Measurements from ENCODE around the gene EYS.

Gene EYS

DNA sequence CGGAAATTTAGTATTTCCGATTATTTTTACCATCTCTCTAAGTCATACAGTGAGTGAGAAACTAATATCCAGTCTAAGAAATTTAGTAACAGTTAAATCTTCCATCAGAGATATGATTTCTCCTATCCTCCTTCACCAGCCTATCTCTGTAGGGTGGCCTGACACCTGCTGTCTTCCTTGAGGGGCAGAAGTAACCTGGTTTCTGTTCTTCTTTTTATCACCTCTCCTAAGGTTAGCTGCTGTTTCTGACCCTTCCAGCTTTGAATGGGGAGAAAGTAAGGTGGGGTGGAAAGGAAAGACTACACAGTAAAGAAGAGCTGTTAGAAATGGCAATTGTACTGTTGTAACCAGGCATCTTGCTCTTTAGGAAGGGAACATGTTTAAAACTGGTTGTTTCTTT, 1623.8 kb downstream of the EYS start:
- H3K4me1 ChIP-seq (ENCODE audit: low read depth, poor library complexity, severe bottlenecking): no peaks in the 10 kb centered on the region
- H3K36me3 ChIP-seq (ENCODE audit: insufficient read depth): no peaks in the 10 kb centered on the region
- no peak overlapping the region for H3K27ac ChIP-seq
- no peaks in the 10 kb centered on the region for H4K20me1 ChIP-seq (ENCODE audit: insufficient read depth)
- TF ChIP-seq, protein P1, sequence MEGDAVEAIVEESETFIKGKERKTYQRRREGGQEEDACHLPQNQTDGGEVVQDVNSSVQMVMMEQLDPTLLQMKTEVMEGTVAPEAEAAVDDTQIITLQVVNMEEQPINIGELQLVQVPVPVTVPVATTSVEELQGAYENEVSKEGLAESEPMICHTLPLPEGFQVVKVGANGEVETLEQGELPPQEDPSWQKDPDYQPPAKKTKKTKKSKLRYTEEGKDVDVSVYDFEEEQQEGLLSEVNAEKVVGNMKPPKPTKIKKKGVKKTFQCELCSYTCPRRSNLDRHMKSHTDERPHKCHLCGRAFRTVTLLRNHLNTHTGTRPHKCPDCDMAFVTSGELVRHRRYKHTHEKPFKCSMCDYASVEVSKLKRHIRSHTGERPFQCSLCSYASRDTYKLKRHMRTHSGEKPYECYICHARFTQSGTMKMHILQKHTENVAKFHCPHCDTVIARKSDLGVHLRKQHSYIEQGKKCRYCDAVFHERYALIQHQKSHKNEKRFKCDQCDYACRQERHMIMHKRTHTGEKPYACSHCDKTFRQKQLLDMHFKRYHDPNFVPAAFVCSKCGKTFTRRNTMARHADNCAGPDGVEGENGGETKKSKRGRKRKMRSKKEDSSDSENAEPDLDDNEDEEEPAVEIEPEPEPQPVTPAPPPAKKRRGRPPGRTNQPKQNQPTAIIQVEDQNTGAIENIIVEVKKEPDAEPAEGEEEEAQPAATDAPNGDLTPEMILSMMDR (conservative IDR thresholded peaks at IDR 0.05; ENCODE audit: low read depth, low read length): no peak
- H3K4me2 ChIP-seq: no peak overlapping the region
- no peak overlapping the region for H2AFZ ChIP-seq (ENCODE audit: low read depth)
- H3K9ac ChIP-seq: no peak overlapping the region
- no peaks in the 10 kb centered on the region for H3K27me3 ChIP-seq (ENCODE audit: insufficient read depth, low read depth)
- no peak overlapping the region for H3K4me3 ChIP-seq (IDR thresholded peaks at IDR 0.05; ENCODE audit: insufficient read depth, low read depth, low read length)
- no peaks in the 10 kb centered on the region for H3K79me2 ChIP-seq (ENCODE audit: insufficient read depth, low read depth)

DNA sequence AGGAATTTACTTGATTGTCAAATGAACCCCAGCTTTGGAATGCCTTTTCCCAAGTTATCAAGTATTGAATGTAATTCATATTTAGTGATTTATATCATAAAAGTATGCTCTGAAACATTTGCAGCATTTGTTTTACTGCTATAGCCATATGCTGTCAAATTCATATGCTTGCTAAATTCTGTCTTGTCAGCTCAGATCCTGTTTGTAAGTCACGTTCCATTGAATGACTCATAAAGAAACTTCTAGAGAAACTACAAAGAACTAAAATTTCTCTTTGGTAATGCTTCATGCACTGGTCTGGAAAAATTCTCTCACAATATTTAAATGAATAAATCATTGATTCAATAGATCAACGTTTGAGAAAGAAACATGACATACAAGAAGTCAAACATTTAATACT, 1625.6 kb downstream of the EYS start:
- Histone ChIP-seq H3K27ac (no peak overlapping the region), H3K9ac (no peak overlapping the region), H2AFZ (ENCODE audit: low read depth) (no peak overlapping the region), H3K4me2 (no peak overlapping the region), H3K27me3 (ENCODE audit: insufficient read depth, low read depth) (no peaks in the 10 kb centered on the region), H3K36me3 (ENCODE audit: insufficient read depth) (no peaks in the 10 kb centered on the region), H4K20me1 (ENCODE audit: insufficient read depth) (no peaks in the 10 kb centered on the region), H3K79me2 (ENCODE audit: insufficient read depth, low read depth) (no peaks in the 10 kb centered on the region), H3K4me1 (ENCODE audit: low read depth, poor library complexity, severe bottlenecking) (no peaks in the 10 kb centered on the region), H3K4me3 (IDR thresholded peaks at IDR 0.05; ENCODE audit: insufficient read depth, low read depth, low read length) (no peak overlapping the region)
- TF ChIP-seq, protein P1 (conservative IDR thresholded peaks at IDR 0.05; ENCODE audit: low read depth, low read length): no peak

DNA sequence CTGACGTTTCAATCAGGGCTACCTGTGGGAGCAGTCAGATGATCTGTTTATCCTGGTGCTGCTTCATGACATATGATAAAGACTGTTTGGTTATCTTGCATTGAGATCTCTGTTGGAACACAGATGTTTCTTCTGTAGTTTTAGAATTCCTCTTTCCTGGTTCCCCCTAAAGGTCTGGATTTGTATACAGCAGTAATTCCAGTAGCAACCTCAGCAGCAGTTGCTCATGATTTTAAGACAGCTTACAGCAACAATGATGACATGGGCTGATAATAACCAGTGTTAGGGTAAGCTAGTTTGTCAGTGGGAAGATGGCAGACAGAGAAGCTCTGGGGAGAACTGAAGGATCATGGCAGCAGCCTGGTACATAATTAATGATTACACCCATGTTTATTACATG, 1632.0 kb downstream of the EYS start:
- no peak overlapping the region for H2AFZ ChIP-seq (ENCODE audit: low read depth)

DNA sequence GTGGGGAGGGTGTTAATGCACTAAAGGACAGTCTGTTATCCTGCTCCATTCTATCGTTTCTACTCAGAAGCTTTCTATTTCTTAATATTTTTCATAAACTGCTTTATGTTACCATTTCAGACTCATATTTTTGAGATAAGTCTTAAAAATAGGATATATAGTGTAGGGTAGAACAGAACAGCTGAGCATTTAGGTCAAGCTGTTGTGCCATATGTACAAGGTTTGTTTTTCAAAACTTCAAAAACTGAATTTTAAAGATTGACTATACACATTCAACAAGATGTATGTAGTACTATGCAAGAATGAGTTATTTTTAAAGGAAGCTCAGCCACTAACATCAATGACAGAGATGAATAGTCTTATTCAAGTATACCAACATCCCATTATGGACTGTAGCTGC, 1634.3 kb downstream of the EYS start:
- Histone ChIP-seq H3K4me3 (IDR thresholded peaks at IDR 0.05; ENCODE audit: insufficient read depth, low read depth, low read length) (no peak overlapping the region), H3K4me1 (ENCODE audit: low read depth, poor library complexity, severe bottlenecking) (no peaks in the 10 kb centered on the region), H4K20me1 (ENCODE audit: insufficient read depth) (no peaks in the 10 kb centered on the region), H3K36me3 (ENCODE audit: insufficient read depth) (no peaks in the 10 kb centered on the region), H3K9ac (no peak overlapping the region), H3K4me2 (no peak overlapping the region), H3K27ac (no peak overlapping the region), H3K27me3 (ENCODE audit: insufficient read depth, low read depth) (no peaks in the 10 kb centered on the region), H2AFZ (ENCODE audit: low read depth) (no peak overlapping the region), H3K79me2 (ENCODE audit: insufficient read depth, low read depth) (no peaks in the 10 kb centered on the region)
- TF ChIP-seq, protein P1 (conservative IDR thresholded peaks at IDR 0.05; ENCODE audit: low read depth, low read length): no peak

More for the DNA sequence above, 1632.0 kb downstream of the EYS start:
- Histone ChIP-seq H3K27ac (no peak overlapping the region), H3K36me3 (ENCODE audit: insufficient read depth) (no peaks in the 10 kb centered on the region), H3K79me2 (ENCODE audit: insufficient read depth, low read depth) (no peaks in the 10 kb centered on the region), H3K4me2 (no peak overlapping the region), H3K4me3 (IDR thresholded peaks at IDR 0.05; ENCODE audit: insufficient read depth, low read depth, low read length) (no peak overlapping the region), H3K27me3 (ENCODE audit: insufficient read depth, low read depth) (no peaks in the 10 kb centered on the region), H3K9ac (no peak overlapping the region), H3K4me1 (ENCODE audit: low read depth, poor library complexity, severe bottlenecking) (no peaks in the 10 kb centered on the region), H4K20me1 (ENCODE audit: insufficient read depth) (no peaks in the 10 kb centered on the region)
- TF ChIP-seq, protein P1 (conservative IDR thresholded peaks at IDR 0.05; ENCODE audit: low read depth, low read length): no peak
